ENCODE measurements around the gene CDC27. TPM values are rescaled to one million over a fixed set of nuclear protein-coding genes. Genes with fewer than 3 reads are reported as not detected.

Gene CDC27, protein sequence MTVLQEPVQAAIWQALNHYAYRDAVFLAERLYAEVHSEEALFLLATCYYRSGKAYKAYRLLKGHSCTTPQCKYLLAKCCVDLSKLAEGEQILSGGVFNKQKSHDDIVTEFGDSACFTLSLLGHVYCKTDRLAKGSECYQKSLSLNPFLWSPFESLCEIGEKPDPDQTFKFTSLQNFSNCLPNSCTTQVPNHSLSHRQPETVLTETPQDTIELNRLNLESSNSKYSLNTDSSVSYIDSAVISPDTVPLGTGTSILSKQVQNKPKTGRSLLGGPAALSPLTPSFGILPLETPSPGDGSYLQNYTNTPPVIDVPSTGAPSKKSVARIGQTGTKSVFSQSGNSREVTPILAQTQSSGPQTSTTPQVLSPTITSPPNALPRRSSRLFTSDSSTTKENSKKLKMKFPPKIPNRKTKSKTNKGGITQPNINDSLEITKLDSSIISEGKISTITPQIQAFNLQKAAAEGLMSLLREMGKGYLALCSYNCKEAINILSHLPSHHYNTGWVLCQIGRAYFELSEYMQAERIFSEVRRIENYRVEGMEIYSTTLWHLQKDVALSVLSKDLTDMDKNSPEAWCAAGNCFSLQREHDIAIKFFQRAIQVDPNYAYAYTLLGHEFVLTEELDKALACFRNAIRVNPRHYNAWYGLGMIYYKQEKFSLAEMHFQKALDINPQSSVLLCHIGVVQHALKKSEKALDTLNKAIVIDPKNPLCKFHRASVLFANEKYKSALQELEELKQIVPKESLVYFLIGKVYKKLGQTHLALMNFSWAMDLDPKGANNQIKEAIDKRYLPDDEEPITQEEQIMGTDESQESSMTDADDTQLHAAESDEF
- 103 TPM for total RNA-seq

DNA sequence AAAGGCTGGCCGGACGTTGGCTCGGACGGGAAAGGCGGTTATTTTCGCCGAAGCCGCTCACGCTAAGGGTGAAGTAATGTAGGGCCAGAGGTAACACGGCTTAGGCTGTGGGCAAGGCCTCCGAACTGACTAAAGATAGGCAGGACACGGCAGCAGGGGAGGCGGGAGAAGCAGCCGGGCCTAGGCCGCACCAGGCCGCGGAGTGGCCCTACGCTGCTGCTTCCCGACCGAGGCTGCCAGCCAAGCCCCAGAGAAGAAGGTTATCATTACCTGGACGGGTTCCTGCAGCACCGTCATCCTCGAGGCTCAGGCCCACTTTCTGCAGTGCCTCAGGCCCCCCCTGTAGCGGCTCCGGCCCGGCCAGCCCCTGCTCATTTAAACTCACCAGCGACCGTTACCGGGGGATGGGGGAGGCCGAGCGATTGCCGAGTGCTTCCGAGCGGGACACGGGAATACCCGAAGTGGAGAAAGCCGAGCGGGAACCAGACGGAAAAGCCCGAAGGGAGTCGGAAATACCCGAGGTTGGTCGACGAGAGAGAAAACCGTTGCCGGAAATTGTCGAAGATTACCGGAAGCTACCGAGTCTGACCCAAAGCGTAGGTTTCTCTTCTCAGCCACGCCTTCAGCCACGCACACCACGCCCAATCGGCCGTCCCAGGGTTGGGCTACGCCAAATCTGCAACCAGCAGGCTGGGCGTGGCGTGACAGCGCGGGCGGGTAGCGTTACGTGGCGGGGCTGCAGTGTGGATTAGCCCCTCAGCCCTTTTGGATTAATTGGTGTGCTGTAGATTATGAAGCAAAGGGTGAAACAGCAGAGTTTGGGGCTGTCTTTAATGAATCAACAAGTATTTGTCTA, at the start of gene CDC27:
Gene CDC27 (minus strand): TSS at position 420 of the 856 bp plus-strand sequence. CDS start 123 bp downstream, at position 297.

DNA sequence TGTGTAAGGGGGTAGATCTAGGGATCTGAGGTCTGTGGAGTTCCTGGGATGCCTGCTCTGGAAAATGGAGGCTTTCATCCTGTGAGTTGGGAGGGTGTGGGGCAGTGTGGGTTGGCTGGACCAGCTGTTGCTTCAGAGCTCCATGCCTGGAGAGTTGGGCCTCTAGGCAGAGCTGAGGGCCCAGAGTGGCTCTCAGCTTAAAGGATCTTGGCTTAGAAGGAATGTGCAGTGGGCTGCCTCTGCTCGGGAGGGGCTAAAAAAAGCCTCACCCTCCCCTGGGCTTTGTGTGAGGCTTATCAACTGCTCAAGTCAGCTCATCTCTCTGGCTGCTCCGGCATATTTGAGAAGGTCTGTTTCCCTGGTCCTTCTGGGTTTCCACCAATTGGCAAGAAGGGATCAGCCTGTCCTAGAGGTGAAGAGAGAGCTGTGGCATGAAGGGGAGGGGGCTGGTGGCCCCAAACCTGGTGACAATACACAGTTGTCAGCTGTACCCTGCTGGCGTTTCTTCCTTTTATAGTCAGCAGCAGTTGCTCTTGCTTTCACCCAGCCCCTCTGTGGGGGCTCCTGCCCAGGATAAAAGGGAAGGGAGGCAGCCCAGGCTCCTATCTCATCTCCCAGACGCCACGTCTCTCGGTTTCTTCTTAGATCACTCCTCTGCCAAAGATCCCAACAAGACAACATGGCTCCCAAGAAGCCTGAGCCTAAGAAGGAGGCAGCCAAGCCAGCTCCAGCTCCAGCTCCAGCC, 19.8 kb upstream of the CDC27 start, which contains the start of gene MYL4:
Gene MYL4 (plus strand): TSS at position 605 of the 745 bp plus-strand sequence. CDS start 75 bp downstream, at position 680.

Other genes with a start within 250 kb of the CDC27 start
- gene RPRML, start 210.0 kb downstream of the CDC27 start, total RNA-seq, result 1.6 TPM
- 3.9 TPM for gene MYL4, start 20.1 kb upstream of the CDC27 start, total RNA-seq
- 2.1 TPM for gene ITGB3, start 64.5 kb upstream of the CDC27 start, total RNA-seq
- gene EFCAB13, start 134.7 kb upstream of the CDC27 start, total RNA-seq, result 7.4 TPM

Data from diencephalon (tissue), 1 donor.